ENCODE measurements around the gene ANKRD33.

The ANKRD33 gene

DNA sequence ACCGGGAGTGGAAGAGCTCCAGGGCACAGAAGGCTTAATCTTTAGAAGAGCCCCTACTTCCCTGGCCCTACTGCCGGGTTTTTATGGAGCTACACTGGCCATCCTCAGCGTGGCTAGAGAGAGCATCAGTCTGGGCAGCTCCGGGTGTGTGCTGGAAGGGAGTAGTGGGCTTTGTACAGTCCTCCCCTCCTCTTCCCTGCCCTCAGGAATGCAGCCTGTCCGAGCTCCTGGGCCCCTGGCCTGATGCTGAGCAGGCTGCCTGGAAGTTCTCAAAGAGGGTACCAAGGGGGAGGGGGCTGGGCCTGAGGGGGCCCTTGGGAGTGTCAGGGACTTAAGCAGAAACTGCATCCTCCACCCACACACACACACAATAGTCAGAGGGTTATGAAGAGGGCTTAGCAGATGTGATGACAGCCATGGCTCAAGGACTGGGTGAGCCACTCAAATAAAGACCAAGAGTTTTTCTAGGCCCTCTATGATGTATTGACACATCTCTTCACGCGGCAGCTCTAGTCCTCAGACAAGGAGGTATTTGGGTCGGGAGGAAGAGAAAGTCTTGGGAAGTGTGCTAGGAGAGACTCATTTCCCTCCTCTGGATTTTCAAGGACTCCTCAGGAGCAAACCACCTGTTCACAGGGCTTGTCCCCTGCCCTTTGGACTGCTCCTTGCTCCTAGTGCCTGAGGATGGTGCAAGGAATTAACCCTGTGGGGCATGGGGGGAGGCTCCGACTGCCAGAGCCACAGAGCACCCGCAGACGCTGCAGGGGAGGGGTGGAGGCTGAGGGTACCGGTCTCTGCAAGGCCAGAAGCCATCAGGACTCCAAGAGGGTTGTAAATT is 22.9 kb upstream of the ANKRD33 start:
- TF ChIP-seq, protein P1, sequence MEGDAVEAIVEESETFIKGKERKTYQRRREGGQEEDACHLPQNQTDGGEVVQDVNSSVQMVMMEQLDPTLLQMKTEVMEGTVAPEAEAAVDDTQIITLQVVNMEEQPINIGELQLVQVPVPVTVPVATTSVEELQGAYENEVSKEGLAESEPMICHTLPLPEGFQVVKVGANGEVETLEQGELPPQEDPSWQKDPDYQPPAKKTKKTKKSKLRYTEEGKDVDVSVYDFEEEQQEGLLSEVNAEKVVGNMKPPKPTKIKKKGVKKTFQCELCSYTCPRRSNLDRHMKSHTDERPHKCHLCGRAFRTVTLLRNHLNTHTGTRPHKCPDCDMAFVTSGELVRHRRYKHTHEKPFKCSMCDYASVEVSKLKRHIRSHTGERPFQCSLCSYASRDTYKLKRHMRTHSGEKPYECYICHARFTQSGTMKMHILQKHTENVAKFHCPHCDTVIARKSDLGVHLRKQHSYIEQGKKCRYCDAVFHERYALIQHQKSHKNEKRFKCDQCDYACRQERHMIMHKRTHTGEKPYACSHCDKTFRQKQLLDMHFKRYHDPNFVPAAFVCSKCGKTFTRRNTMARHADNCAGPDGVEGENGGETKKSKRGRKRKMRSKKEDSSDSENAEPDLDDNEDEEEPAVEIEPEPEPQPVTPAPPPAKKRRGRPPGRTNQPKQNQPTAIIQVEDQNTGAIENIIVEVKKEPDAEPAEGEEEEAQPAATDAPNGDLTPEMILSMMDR (IDR thresholded peaks at IDR 0.05; ENCODE audit: low read depth, low read length): no peak
- peak overlapping the region; percentile 60 for H3K4me3 ChIP-seq (ENCODE audit: low read depth, low read length)
- H3K27me3 ChIP-seq: no peaks in the 10 kb centered on the region
- no peak for DNase-seq
- no peaks in the 10 kb centered on the region for H3K36me3 ChIP-seq
- peaks cover 14% of the 10 kb centered on the region for H3K4me1 ChIP-seq
- H3K9me3 ChIP-seq: no peaks in the 10 kb centered on the region

DNA sequence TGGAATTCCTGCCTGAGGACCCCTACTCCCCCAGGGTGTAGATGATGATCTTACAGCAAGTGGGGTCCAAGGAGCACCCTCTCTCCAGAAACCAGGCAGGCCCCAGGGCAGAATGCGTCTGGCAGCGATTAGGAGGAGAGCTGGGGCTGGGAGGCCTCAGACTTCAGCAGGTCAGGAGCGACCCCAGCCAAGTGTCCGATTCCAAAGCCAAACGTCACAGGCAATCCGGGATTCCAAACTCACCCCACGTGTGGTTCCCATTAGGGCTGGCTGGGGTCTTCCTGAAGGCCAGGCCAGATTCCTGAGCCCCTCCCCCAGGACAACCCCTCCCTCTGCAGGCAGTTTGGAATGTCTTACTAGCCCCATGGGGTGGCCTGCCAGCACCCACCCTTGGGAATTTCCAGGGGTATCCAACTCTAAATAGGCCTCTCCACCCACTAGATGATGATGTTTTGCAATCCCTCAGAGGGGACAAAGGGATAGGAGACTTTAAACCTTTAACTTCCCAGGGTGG is 22.1 kb upstream of the ANKRD33 start:
- no peak overlapping the region for H3K4me3 ChIP-seq (ENCODE audit: low read depth, low read length)
- peaks cover 14% of the 10 kb centered on the region for H3K4me1 ChIP-seq
- H3K36me3 ChIP-seq: no peaks in the 10 kb centered on the region
- H3K9me3 ChIP-seq: no peaks in the 10 kb centered on the region
- no peak for DNase-seq
- H3K27me3 ChIP-seq: no peaks in the 10 kb centered on the region
- TF ChIP-seq, protein P1 (IDR thresholded peaks at IDR 0.05; ENCODE audit: low read depth, low read length): no peak

- Histone ChIP-seq H3K4me3 (ENCODE audit: low read depth, low read length) (no peak overlapping the region), H3K4me1 (peaks cover 14% of the 10 kb centered on the region), H3K36me3 (no peaks in the 10 kb centered on the region), H3K27me3 (no peaks in the 10 kb centered on the region), H3K9me3 (no peaks in the 10 kb centered on the region)
- TF ChIP-seq, protein P1 (IDR thresholded peaks at IDR 0.05; ENCODE audit: low read depth, low read length): no peak
- DNase-seq: no peak
Measured at GRCh38 chr12:51866324-51866723, 21.6 kb upstream of the ANKRD33 start.

DNA sequence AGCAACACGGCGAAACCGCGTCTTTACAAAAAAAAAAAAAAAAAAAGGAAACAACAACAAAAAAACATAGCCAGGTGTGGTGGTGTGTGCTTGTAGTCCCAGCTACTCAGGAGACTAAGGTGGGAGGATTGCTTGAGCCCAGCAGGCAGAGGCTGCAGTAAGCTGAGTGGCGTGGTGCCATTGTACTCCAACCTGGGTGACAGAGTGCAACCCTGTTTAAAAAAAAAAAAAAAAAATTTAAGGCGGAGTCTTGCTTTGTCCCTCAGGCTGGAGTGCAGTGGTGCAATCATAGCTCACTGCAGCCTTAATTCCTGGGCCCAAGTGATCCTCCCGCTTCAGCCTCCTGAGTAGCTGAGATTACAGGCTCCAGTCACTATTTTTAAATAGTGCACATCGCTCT is 21.1 kb upstream of the ANKRD33 start:
- no peaks in the 10 kb centered on the region for H3K36me3 ChIP-seq
- H3K27me3 ChIP-seq: no peaks in the 10 kb centered on the region
- DNase-seq: no peak
- H3K9me3 ChIP-seq: no peaks in the 10 kb centered on the region
- H3K4me1 ChIP-seq: peaks cover 14% of the 10 kb centered on the region
- TF ChIP-seq, protein P1 (IDR thresholded peaks at IDR 0.05; ENCODE audit: low read depth, low read length): no peak
- no peak overlapping the region for H3K4me3 ChIP-seq (ENCODE audit: low read depth, low read length)

DNA sequence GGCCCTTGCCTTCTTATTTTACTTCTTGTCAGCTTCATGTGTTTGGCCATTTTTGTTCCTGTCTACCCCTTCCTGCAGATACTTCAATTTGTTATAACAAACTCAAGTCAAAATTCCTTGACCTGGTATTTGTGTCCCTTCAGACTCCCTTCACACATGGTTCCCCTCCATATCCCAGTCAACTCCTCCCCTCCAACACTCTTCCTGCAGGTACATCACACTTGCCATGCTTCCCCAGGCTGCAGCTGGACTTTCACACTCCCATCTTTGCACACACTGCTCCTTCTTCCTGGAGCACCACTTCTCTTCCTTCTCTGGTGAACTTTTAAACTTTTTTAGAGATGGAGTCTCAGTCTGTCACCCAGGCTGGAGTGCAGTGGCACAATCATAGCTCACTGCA is 20.5 kb upstream of the ANKRD33 start:
- Histone ChIP-seq H3K27me3 (no peaks in the 10 kb centered on the region), H3K4me1 (peaks cover 14% of the 10 kb centered on the region)
- no peak for DNase-seq

More for the DNA sequence above, 20.5 kb upstream of the ANKRD33 start:
- no peaks in the 10 kb centered on the region for H3K9me3 ChIP-seq
- H3K4me3 ChIP-seq (ENCODE audit: low read depth, low read length): no peak overlapping the region
- TF ChIP-seq, protein P1 (IDR thresholded peaks at IDR 0.05; ENCODE audit: low read depth, low read length): no peak
- H3K36me3 ChIP-seq: no peaks in the 10 kb centered on the region

Data from BE2C (cell line).